Coronary artery (tissue), 2 donors: ENCODE results near the gene SCYL1.
A peak's percentile ranks its signal among the peaks of the same experiment; 100 is the strongest.

ENCODE experiments used
- DNase-seq: peaks from one replicate; pipeline ENCODE4 v3.0.0-alpha.2; 2017; ENCODE audit warnings: low spot score
- H3K27ac ChIP-seq, 2 donors: fragments of 200-600 bp; sonication (generic); one replicate each; pipeline ENCODE4 v1.5.1; 2016 to 2019
- H3K4me3 ChIP-seq: fragments of 200-600 bp; sonication (generic); 2 replicates; pipeline ENCODE4 v1.5.1; 2016; ENCODE audit warnings: mild to moderate bottlenecking, moderate library complexity
- CTCF ChIP-seq: fragments of 200-600 bp; sonication (generic); IDR thresholded peaks from one replicate; pipeline ENCODE4 v1.5.1; 2019; ENCODE audit warnings: antibody characterized with exemption

Gene SCYL1

GRCh38 chr11:65541093-65541982 is 16.5 kb downstream of the SCYL1 start:
- peak overlapping the region; percentile 80 for H3K4me3 ChIP-seq
- H3K27ac ChIP-seq: peak overlapping the region; percentile 64 to 93
- peak; percentile 11 for TF ChIP-seq CTCF
- peak; percentile 74 for DNase-seq

GRCh38 chr11:65542738-65543390 is 18.0 kb downstream of the SCYL1 start:
- H3K27ac ChIP-seq: peak overlapping the region in 1 of 2 donors; percentile 10
- H3K4me3 ChIP-seq: no peak overlapping the region
- no peak for TF ChIP-seq CTCF
- DNase-seq: no peak

- no peak for TF ChIP-seq CTCF
- Histone ChIP-seq H3K27ac (peak overlapping the region in 1 of 2 donors; percentile 18), H3K4me3 (peak overlapping the region; percentile 48)
- no peak for DNase-seq
Observed at GRCh38 chr11:65545853-65546216, 21.0 kb downstream of the SCYL1 start.

DNA sequence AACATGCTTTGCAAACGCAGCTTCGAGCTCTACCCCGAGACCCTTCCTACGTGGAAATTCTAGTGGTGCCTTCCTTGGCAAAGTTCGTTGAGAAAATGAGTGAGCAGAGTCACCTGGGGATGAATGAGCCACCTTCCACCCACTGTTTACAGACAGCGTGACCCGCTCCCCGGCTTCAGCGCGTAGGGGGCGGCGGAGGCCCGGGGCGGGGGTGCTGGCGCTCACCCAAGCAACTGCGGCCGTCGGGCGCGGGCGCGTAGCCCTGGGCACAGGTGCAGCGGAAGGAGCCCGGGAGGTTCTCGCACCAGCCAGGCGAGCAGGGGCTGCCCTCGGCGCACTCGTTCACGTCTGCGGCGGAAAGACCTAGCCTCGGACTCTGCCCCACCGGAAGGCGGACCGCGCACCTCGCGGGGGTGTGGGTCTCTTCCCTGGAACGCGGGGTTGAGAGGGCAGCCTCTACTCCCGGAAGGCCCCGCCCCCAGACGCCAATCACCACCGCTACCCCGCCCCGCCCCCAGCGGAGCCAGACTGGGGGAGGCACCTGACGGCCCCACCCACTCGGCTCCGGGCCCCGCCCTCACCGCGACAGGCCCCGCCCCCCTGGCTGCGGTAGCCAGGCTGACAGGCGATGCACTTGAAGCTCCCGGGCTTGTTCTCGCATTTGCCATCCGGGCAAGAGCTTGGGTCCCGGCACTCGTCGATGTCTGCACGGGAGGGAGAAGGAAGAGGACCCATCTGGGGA is 21.5 kb downstream of the SCYL1 start:
- Histone ChIP-seq H3K4me3 (peak overlapping the region; percentile 48), H3K27ac (peak overlapping the region in 1 of 2 donors; percentile 18)
- no peak for TF ChIP-seq CTCF
- DNase-seq: no peak

- no peak overlapping the region for H3K27ac ChIP-seq
- no peak for TF ChIP-seq CTCF
- DNase-seq: no peak
- H3K4me3 ChIP-seq: no peak overlapping the region
Observed at GRCh38 chr11:65547446-65548125, 22.7 kb downstream of the SCYL1 start.

DNA sequence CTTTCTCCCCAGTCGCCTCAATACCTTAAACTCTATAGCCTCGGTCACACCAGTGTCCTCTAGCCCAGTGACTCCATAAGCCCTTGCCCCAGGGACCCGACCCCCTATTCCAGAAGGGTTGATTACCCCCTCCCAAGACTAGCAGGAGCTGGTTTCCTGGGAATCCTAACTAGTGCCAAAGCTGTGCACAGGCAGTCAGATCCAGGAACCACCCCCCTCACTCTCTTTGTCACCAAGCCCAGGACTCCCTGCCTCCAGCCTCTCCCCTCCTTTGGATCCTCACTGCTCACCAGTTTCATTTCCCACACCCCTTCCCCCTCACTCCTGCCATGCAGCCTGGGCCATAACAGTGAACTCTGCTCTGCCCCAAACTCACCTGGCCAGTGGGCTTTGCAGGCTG is 23.5 kb downstream of the SCYL1 start:
- DNase-seq: no peak

More for the DNA sequence above, 23.5 kb downstream of the SCYL1 start:
- Histone ChIP-seq H3K4me3 (no peak overlapping the region), H3K27ac (no peak overlapping the region)
- TF ChIP-seq CTCF: no peak
